Fibroblast of upper back skin (primary cell): Measurements from ENCODE around the gene DMAC2L.
"Not testable (repeated sequence)": the region's sequence is repeated elsewhere in the genome, so short reads cannot be mapped to it uniquely, and the experiment has no call there.

Experiments used
- DNase-seq: peaks from one replicate; pipeline ENCODE4 v3.0.0-alpha.2; 2013

Gene DMAC2L, protein sequence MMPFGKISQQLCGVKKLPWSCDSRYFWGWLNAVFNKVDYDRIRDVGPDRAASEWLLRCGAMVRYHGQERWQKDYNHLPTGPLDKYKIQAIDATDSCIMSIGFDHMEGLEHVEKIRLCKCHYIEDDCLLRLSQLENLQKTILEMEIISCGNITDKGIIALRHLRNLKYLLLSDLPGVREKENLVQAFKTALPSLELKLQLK

DNA sequence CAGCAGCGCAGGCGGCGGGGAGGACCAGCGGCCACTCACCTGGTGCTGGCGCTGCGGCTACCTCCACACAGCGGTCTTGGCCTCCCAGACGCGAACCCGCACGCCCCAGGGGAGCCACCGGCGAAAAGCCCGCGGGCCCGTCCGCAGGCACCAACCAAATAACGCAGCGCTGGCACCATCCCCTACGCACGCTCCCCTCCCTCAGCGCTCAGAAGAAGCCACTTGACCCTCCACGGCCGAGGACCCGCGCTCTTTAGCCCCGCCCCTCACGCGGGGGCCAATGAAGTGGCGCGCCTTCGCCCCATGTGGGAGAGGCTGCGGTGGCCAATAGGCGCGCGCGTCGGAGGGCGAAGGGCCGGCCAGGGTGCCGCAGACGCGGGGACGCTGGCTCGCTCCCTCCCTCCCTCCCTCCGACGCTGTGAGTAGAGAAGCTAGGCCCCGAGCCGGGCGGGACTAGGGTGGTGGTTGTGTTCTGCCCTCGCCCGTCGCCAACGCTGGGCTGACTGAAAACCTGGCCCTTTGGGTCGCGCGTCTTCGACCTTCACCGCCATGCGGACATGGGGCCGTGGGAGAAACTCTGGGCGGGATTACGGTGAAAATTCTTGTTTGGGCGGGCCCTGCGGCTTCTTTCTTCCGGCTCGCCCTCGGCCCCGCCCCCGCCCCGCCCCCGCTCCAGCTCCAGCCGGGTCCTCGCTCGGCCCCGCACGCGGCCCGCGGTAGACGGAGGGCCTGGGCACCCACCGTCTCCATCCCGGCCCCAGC, at the start of gene DMAC2L, which contains the start of gene L2HGDH:
TSS of gene DMAC2L (plus strand) at position 353 of the 762 bp plus-strand sequence. CDS start 9,164 bp downstream, outside the sequence.
TSS of gene L2HGDH (minus strand) at position 258 of the 762 bp plus-strand sequence. CDS start at position 179, 79 bp downstream.
- peak; percentile 91 for DNase-seq

DNA sequence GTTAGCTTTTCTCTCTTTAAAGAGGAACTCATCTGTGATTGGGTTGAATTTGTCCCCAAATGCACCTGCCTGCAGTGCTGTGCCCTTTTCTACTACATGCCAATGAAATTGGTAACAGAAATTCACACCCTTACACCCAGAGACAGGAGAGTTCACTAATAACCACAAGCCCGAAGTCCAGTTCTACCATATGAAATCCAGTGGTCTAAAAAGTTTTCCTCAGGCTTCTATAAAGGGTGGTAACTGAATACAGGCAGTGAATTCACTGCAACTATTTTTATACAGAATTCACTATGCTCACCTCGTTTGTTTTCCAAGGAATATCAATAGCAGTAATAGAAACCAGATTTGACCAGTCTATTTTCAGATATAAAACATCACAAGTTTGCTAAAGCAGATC, 49.3 kb upstream of the DMAC2L start:
- no peak for DNase-seq

DNA sequence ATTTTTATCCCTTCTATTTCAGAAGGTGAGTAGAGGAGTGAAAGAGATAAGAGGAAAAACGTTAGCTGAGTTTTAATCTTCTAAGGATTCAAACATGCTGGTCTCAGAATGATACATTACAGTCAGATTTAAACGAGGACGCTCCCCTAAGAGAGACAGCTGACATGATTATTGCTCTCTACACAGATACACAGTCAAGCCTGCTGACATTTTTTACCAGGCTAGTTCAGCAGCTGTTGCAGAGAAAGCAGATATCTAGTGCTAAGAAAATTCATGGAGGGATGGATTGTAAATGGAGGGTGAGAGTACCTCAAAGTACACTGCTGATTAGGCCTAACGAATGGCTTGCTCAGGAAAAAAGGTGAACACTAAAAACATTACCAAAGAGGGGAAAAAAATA, 48.8 kb upstream of the DMAC2L start:
- no peak for DNase-seq

DNA sequence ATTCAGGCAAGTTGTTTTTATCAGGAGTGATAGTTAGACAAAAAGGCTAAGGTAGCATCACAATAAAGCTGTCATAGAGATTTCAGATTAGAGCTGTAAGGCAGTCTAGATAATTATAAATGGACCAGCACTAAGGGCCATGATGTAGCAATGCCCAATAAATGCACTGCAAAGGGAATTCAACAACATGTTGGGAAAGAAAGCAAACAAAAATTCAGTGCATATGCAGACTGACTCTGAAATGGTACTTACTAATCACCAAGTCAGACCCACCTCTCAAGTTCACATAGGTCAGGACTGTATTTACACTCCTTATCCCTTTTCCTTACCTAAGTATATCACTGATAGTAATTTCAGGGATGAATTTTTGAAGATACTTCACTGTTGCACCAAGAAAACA, 47.1 kb upstream of the DMAC2L start:
- no peak for DNase-seq

DNA sequence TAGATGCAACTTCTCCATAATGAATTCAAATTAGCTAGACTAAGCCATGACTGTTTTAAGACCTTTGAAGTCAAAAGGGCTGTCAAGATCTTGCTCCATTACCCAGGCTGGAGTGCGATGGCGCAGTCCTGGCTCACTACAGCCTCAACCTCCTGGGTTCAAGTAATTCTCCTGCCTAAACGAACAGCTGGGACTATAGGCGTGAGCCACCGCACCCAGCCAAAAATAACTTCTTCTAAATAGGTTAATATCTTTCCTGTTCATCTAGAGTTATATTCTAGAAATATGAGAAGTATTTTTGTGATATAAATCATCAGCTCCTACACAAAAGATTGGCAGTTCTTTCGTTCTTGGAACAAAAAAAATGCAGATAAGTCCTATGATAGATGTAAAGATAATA, 41.2 kb upstream of the DMAC2L start:
- DNase-seq: no peak

DNA sequence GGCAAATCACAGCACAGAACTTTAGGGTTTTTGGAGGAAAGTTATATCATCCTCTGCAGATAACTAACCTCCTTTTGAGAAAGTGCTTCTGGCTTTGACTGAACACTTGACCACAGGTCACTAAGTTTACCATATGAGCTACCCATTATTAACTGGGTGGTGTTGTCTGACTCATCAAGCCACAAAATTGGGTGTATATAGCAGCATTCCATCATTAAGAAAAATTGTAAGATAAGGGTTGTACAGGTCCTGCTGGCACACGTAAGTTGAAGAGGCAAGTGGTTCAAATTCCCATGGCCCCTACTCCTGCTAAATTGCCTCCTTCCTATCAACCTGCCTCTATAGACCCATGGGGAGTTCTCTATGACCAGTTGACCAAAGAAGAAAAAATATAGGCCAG, 39.6 kb upstream of the DMAC2L start:
- no peak for DNase-seq

DNA sequence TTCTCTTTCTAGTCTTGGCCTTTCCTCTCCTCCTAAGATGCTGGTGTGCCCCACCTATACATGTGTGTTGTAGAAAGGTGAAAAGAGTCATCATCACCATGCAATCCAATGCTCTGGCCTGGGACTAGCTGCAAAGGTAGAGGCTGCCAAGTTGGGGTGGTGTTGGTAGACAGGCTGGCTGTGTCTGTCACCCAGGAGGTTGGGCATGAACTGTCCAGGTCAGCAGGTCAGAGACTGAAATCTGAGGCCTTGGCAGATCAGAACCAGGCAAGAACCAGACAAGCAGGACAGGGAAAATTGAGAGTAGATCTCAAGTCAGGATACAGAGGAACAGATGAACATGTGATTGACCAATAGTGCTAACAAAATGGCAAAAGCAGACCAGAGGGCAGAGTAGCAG, 26.3 kb upstream of the DMAC2L start:
- DNase-seq: no peak

DNA sequence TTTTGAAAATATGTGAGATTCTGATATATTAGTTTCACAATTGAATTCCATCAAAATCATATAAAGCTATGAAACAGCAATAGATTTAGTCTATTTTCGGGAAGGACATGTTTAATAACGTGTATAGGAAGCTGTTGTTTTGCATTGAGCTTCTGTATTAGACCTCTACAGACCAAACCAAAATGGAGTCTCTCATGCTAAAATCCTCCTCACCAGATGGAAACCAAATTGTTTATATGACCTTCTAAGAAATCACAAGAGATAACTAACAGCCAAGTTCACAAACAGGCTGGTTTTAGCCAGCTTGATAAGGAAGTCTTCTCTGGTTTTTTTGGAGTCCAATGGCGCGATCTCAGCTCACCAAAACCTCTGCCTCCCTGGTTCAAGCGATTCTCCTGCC, 24.0 kb upstream of the DMAC2L start:
- no peak for DNase-seq

DNA sequence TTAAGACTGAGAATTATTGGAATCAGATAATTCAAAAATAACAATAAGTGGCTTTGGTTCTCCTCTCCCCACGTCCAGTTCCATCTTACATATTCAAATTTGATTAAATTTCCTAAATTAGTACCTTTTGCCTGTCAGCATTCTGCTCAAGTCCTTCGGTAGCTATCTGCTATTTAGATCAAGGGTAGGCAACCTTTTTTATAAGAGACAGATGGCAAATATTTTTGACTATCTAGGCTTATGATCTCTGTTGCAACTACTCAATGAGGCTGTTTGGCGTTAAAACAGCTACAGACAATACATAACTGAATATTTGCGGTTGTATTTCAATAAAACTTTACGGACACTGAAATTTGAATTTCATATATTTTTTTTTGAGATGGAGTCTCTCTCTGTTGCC, 21.8 kb upstream of the DMAC2L start:
- no peak for DNase-seq

DNA sequence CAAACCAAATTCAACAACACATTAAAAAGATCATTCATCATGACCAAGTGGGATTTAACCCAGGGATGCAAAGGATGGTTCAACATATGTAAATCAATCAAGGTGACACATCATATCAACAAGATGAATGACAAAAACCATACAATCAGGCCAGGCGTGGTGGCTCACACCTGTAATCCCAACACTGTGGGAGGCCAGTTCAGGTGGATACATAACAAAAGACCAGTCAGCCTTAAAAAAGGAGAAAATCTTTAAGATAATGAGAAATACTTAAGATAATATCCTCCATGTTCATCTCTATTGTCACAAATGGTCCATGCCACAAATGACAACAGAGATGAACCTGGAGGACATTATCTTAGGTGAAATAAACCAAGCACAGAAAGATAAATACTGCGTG, 12.5 kb upstream of the DMAC2L start:
- DNase-seq: no peak

DNA sequence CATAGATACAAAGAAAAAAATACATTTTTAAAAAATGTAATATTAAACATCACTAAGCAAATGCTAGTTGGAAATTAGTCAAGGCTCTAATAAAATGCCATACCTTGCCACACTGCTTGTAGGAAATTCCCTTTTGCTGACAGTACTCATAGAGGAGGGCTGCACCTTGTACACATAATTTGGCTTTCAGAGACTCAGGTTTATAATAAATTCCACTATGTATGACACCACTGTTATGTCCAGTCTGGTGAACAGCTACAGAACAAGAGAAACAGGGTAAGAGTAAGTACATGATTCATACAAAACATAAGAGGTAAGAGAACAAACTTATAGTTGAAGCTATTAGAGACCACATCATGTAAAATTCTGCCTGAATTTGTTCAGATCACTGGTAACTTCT, 10.2 kb upstream of the DMAC2L start:
- no peak for DNase-seq

DNA sequence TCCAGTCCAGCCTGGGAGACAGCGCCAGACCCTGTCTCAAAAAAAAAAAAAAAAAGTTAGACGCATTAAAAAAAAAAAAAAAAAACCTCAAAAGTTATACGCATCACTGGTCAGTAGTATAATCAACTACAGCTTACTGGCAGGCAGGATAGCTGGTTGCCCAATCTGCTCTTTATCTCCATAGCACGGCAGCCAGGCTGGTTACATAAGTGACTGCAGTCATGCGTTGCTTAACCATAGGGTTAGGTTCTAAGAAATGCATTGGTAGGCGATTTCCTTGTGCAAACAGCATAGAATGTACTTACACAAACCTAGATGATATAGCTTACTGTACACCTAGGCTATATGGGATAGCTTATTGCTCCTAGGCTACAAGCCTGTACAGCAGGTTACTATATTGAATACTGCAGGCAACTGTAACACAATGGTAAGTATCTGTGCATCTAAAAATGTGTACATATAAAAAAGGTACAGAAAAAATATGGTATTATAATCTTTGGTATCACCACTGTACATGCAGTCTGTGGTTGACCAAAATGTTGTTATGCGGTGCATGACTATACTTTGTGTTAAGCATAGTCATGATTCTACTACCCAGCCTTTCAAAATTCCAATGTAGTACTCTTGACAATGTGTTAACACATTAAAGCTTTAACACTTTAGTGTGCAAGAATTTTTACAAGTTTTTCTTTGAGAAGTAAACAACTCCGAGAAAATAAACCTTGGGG, 8.2 kb upstream of the DMAC2L start:
- no peak for DNase-seq

DNA sequence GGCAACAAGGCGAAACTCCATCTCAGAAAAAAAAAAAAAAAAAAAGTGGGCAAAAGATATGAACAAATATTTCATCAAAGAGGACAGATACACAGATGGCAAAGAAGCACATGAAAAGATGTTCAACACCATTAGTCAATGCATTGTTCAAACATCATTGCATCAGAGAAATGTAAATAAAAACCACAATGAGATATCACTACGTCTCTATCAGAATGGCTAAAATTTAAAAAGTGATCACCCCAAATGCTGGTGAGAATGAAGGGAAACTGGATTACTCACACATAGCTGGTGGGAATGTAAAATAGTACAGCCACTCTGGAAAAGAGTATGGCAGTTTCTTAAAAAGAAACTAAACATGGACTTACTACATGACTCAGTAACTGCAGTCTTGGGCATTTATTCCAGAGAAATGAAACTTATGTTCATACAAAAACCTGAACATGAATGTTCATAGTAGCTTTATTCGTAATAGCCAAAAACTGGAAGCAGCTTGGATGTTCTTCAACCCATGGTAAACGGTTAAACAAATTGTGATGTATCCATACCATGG, 3.7 kb upstream of the DMAC2L start:
- DNase-seq: no peak

DNA sequence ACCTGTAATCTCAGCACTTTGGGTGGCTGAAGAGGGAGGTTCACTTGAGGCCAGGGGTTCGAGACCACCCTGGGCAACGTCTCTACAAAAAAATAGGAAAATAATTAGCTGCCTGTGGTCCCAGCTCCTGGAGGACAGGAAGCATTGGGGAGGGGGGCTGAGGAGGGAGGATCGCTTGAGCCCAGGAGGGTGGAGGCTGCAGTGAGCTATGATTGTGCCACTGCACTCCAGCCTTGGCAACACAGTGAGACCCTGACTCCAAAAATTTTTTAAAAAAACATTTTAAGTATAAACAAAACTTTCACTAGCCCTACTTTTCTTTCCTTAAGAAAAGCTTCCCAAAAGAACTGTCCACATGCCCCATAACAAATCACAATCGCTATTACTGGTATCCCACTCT, 1.7 kb upstream of the DMAC2L start:
- DNase-seq: no peak

DNA sequence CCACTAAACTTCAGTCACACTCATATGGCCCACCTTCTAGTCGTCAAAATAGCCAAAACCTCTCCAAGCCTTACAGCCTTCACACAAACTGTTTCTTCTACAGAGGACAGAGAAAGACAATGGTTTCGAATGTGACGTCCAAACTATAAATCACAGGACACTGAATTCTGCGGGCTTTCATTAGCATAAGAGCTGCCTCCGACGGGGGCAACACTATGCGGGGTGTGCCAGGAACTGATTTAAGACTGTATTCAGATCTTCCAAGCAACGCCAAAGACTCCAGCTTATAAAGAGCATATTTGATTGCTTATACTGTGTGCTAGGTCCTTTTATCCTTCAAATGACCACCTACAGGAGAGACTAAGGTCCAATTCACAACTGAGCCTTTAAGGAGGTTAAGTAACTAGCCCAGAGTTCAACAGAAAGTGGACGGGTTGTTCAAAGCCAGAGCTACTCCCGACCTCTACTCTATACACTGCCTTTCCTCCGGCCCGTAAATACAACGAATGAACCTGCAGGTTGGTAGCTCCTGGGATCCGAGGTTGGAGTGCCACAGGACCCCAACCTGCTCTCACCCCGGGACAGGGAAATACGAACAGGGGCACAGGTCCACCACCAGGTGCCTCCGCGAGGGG, 670 bp upstream of the DMAC2L start:
- DNase-seq: no peak

DNA sequence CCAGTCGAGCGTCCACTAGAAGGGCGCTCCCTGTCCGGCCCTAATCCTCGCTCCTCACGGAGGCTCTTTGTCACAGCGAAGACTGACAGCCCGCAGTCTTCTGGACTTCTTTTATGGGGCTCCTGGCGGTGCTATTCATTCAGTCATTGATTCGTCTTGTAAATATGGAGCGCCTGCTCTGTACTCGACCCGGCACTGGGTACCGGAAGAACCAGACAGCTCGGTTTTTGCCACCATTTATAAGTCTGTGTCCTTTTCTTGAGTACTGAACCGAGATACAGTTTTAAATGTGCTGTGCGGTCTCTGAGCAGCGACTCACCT, 570 bp downstream of the DMAC2L start:
- no peak for DNase-seq

DNA sequence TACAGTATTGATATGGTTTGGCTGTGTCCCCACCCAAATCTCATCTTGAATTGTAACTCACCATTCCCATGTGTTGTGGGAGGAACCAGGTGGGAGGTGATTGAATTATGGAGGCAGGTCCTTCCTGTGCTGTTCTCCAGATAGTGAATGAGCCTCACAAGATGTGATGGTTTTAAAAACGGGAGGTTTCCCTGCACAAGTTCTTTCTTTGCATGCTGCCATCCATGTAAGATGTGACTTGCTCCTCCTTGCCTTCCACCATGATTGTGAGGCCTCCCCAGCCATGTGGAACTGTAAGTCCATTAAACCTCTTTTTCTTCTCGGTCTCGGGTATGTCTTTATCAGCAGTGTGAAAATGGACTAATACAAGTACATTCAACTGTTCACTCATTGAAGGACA, 2.0 kb downstream of the DMAC2L start:
- DNase-seq: not testable (repeated sequence)

DNA sequence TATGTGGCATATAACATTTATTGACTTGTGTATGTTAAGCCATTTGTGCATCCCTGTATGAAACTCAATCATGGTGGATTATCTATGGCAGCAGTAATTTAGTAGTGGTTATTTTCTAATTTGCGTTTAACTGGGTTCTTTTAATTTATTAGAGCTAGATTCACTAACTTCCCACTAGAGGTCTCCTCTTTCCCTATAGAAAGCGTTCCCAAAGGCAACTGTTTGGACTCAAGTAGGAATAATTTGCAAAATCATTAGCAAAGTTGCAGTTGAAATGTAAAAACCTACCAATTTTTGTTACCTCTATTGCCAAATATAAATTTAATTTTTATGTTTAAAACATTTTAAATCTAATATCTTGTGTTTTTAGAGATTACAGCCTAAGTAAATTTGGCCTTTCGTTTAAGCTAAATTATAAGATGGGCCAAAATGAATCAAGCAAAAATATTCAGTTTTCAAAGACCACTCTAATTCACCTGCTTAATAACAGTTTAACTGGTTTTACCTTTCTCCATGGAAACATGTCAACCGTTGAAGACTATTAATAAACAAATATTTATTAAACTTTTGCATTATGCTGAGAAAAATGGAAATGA, 6.0 kb downstream of the DMAC2L start:
- DNase-seq: peak; percentile 55

DNA sequence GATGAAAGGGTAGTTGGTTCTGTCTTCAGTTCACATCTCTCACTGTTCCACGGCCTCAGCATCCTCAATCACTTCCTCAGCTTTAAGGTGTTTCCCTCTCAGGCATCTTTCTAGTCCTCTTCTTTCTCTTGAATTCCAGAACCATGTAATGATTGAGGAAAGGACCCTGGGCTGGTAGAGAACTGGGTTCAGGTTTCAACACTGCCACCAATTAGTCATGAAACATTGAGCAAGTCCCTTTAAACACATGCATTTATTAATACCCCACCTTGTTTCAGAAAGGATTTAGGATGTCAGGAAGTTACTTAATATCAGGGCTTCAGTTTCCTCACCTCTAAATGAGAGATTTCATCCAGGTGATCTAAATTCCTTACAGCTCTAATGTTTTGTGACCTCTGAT, 7.2 kb downstream of the DMAC2L start:
- no peak for DNase-seq

DNA sequence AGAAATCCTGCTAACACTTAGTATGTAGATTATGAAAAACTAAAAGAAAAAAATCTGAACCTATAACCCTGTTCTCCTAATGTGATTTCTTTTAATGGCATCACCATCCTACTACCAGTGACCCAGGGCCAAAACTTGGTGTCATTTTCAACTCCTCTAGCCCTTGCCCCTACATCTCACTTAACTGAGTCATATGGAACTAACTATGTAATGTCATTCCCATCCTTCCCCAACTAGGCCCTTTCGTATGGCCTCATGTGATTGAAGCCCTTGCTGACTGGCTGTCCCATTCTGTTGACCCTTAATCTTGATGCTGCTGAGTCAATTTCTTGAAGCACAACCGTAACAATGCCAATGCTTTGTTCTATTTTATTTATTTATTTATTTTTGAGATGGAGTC, 7.6 kb downstream of the DMAC2L start:
- no peak for DNase-seq

DNA sequence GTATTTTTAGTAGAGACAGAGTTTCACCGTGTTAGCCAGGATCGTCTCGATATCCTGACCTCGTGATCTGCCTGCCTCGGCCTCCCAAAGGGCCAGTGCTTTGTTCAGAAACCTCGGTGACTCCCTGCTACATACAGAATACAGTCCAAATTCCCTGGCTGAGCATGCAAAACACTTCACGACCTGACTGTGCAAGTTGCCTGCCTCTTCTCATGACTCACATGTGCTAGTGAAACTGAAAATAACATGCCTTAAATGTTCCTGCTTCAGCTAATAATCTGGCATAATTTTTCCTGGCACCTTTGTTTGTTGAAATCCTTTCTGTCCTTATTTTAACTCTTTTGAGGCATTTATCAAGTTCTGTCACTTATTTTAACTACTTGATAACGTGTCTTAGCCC, 8.2 kb downstream of the DMAC2L start:
- peak; percentile 51 for DNase-seq

DNA sequence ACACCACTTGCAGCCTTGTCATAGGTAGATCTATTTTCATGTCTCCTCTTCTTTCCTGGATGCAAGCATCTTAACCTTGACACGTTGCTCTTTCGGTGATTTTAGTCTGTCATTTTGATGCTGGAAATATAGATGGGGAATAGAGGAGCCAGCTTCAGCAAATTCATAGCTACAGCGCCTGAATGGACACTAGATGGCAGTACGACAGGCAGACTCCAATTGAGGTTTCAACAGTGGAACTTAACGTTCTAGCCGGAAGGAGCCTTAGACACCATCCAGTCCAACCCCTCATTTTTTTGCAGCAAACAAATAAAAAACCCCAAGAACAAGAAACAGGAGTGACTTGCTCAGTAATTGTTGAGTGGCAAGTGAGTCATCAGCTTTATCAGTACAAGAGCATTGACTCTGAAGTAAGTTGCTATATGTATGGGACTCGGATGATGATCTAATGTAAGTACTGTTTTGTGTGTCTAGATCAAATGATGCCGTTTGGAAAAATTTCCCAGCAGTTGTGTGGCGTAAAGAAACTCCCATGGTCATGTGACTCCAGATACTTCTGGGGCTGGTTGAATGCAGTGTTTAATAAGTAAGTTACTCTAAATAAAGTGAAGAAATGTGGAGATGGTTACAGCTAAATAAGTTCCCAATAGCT, 9.0 kb downstream of the DMAC2L start:
- peak; percentile 90 for DNase-seq
